PC-9 (cell line): Measurements from ENCODE around the gene PRLH. TPM values are rescaled to one million over a fixed set of nuclear protein-coding genes. Genes with fewer than 3 reads are reported as not detected.

Source experiments
- BruUV-seq: library from RNA; stranded (reverse); fragments of 400-500 nt; replicated peaks from 2 replicates; lab custom pipeline; 2021; lab: Mats Ljungman, UMichigan
- CTCF ChIA-PET: fragments of 300-600 bp; sonication (Branson Sonifier 250); formaldehyde crosslinking; loops from one replicate; lab custom pipeline; 2022; ENCODE audit warnings: antibody characterized with exemption; lab: Charles Lee
- POLR2A ChIA-PET: fragments of 300-600 bp; sonication (Branson Sonifier 250); formaldehyde crosslinking; loops from one replicate; lab custom pipeline; 2022; ENCODE audit warnings: antibody characterized with exemption; ENCODE audit not compliant: unreplicated experiment; lab: Charles Lee
- DNase-seq, 2 experiments: peaks; one replicate each; pipeline versions ENCODE4 v3.0.0 to v3.0.0-alpha.2; 2015 to 2022; ENCODE audit warnings: mixed read lengths in 1 of 2
- H2AFZ ChIP-seq: fragments of 200-600 bp; sonication (generic); 2 replicates; pipeline ENCODE4 v1.8.1; 2017; ENCODE audit warnings: antibody characterized with exemption
- H3F3A ChIP-seq: fragments of 200-600 bp; sonication (generic); 2 replicates; pipeline ENCODE4 v1.8.1; 2017; ENCODE audit warnings: antibody characterized with exemption, mild to moderate bottlenecking, low read depth; ENCODE audit not compliant: insufficient read depth
- H3K27ac ChIP-seq: fragments of 200-600 bp; sonication (generic); 2 replicates; pipeline ENCODE4 v1.6.1; 2016; ENCODE audit warnings: mixed run types
- H3K27me3 ChIP-seq: fragments of 200-600 bp; sonication (generic); 2 replicates; pipeline ENCODE4 v1.6.1; 2016; ENCODE audit warnings: low read depth, mixed run types; ENCODE audit not compliant: insufficient read depth
- H3K36me3 ChIP-seq: fragments of 200-600 bp; sonication (generic); 2 replicates; pipeline ENCODE4 v1.6.1; 2016; ENCODE audit warnings: low read depth, mixed run types
- H3K4me1 ChIP-seq: fragments of 200-600 bp; sonication (generic); replicated peaks from 2 replicates; pipeline ENCODE4 v1.6.1; 2016; ENCODE audit warnings: mixed run types; ENCODE audit not compliant: insufficient read depth
- H3K4me2 ChIP-seq: fragments of 200-600 bp; sonication (generic); 2 replicates; pipeline ENCODE4 v1.6.1; 2017; ENCODE audit warnings: mixed run types
- H3K4me3 ChIP-seq: fragments of 200-600 bp; sonication (generic); 2 replicates; pipeline ENCODE4 v1.6.1; 2016; ENCODE audit warnings: mixed run types
- H3K79me2 ChIP-seq: fragments of 200-600 bp; sonication (generic); 2 replicates; pipeline ENCODE4 v1.6.1; 2017; ENCODE audit warnings: low read depth, mixed run types
- H3K9me2 ChIP-seq: fragments of 200-600 bp; sonication (generic); 2 replicates; pipeline ENCODE4 v1.8.1; 2017; ENCODE audit warnings: mild to moderate bottlenecking; ENCODE audit not compliant: insufficient read depth
- H3K9me3 ChIP-seq: fragments of 200-600 bp; sonication (generic); 2 replicates; pipeline ENCODE4 v1.8.1; 2016; ENCODE audit warnings: low read depth; ENCODE audit not compliant: insufficient read depth
- H4K20me1 ChIP-seq: fragments of 200-600 bp; sonication (generic); 2 replicates; pipeline ENCODE4 v1.8.1; 2017; ENCODE audit not compliant: insufficient read depth
- CTCF ChIP-seq: fragments of 200-600 bp; sonication (generic); conservative IDR thresholded peaks from 2 replicates; pipeline ENCODE4 v1.6.1; 2017; ENCODE audit warnings: mixed run types, antibody characterized with exemption, mild to moderate bottlenecking, moderate library complexity
- EZH2 ChIP-seq: fragments of 200-600 bp; sonication (generic); IDR thresholded peaks from 2 replicates; pipeline ENCODE4 v1.8.0; 2017; ENCODE audit warnings: antibody characterized with exemption, low read depth
- intact Hi-C: fragments of 100-400 bp; cut with micrococcal nuclease; formaldehyde crosslinking; loops from one replicate; pipeline ENCODE4 v1.10.0; 2022; ENCODE audit not compliant: unreplicated experiment
- total RNA-seq: library from RNA; stranded (reverse); gene quantifications from 2 replicates; pipeline ENCODE4 v1.2.3, GENCODE V29; 2021

PRLH gene
- total RNA-seq, 1 experiment from 2014 or later = not detected

- H3K9me3 ChIP-seq = no peaks in the 10 kb centered on the region
- no peaks in the 10 kb centered on the region for H4K20me1 ChIP-seq
- H3K27me3 ChIP-seq = no peaks in the 10 kb centered on the region
- no peak overlapping the region for H3K27ac ChIP-seq
- H3F3A ChIP-seq = no peaks in the 10 kb centered on the region; the same call in 1 of the 2 replicates
- BruUV-seq = no TSS peak
- H3K9me2 ChIP-seq = no peaks in the 10 kb centered on the region
- no peak overlapping the region for H3K4me2 ChIP-seq
- H3K4me3 ChIP-seq = no peak overlapping the region
- ChIA-PET CTCF (interaction anchor here (0.6 kb wide), 1 partner anchor 112 kb away, joined by 3 read pairs; no protein-coding TSS in a partner anchor), POLR2A (no interaction called here)
- no peak overlapping the region for H2AFZ ChIP-seq
- TF ChIP-seq CTCF (no peak), EZH2 (no peak)
- no peak for DNase-seq
- peaks cover under 1% of the 10 kb centered on the region for H3K4me1 ChIP-seq
- H3K36me3 ChIP-seq = no peaks in the 10 kb centered on the region
- intact Hi-C loops = loop anchor here (10.0 kb wide), 1 partner anchor 267 kb away; no protein-coding TSS in a partner anchor
- H3K79me2 ChIP-seq = peaks cover 4% of the 10 kb centered on the region
These were observed 31.1 kb downstream of the PRLH start for GRCh38 chr2:237597196-237598145.

GRCh38 chr2:237598468-237599208 lies 32.3 kb downstream of the PRLH start:
- Histone ChIP-seq H3K9me3 (no peaks in the 10 kb centered on the region), H3K79me2 (no peaks in the 10 kb centered on the region), H2AFZ (no peak overlapping the region), H3K4me1 (no peaks in the 10 kb centered on the region), H3K9me2 (no peaks in the 10 kb centered on the region), H3K36me3 (no peaks in the 10 kb centered on the region), H4K20me1 (no peaks in the 10 kb centered on the region), H3K4me3 (no peak overlapping the region), H3K27ac (no peak overlapping the region), H3F3A (no peaks in the 10 kb centered on the region; the same call in 1 of the 2 replicates), H3K4me2 (no peak overlapping the region), H3K27me3 (no peaks in the 10 kb centered on the region)
- ChIA-PET CTCF (interaction anchor here (0.6 kb wide), 1 partner anchor 111 kb away, joined by 3 read pairs; no protein-coding TSS in a partner anchor), POLR2A (no interaction called here)
- no peak for DNase-seq
- intact Hi-C loops = loop anchor here (10.0 kb wide), 1 partner anchor 266 kb away; no protein-coding TSS in a partner anchor
- BruUV-seq = no TSS peak
- TF ChIP-seq EZH2 = no peak
- no peak for TF ChIP-seq CTCF

GRCh38 chr2:237599465-237600110 lies 33.2 kb downstream of the PRLH start:
- ChIA-PET POLR2A (no interaction called here), CTCF (no interaction called here)
- no peaks in the 10 kb centered on the region; the same call in 1 of the 2 replicates for H3F3A ChIP-seq
- TF ChIP-seq EZH2 = no peak
- no peak for TF ChIP-seq CTCF
- no peaks in the 10 kb centered on the region for H3K9me2 ChIP-seq
- H3K79me2 ChIP-seq = no peaks in the 10 kb centered on the region
- no peak overlapping the region for H3K4me3 ChIP-seq
- no peak overlapping the region for H3K4me2 ChIP-seq
- DNase-seq = no peak
- H3K9me3 ChIP-seq = no peaks in the 10 kb centered on the region
- H3K36me3 ChIP-seq = no peaks in the 10 kb centered on the region
- no TSS peak for BruUV-seq
- no peaks in the 10 kb centered on the region for H3K4me1 ChIP-seq
- no peaks in the 10 kb centered on the region for H3K27me3 ChIP-seq
- H3K27ac ChIP-seq = no peak overlapping the region
- H2AFZ ChIP-seq = no peak overlapping the region
- no peaks in the 10 kb centered on the region for H4K20me1 ChIP-seq
- intact Hi-C loops = loop anchor here (10.0 kb wide), 1 partner anchor 265 kb away; no protein-coding TSS in a partner anchor
